Vagina (tissue), 2 donors: ENCODE results near the gene SOD3. TPM values are rescaled to one million over a fixed set of nuclear protein-coding genes. Genes with fewer than 3 reads are reported as not detected.

Experiments
- DNase-seq, 2 donors: peaks; one replicate each; pipeline ENCODE4 v3.0.0-alpha.2; 2017; ENCODE audit errors: extremely low spot score in 2 of 2
- H3K27ac ChIP-seq: fragments of 200-600 bp; sonication (generic); one replicate; pipeline ENCODE4 v1.5.1; 2019
- H3K27me3 ChIP-seq: fragments of 200-600 bp; sonication (generic); one replicate; pipeline ENCODE4 v1.5.1; 2019
- H3K36me3 ChIP-seq, 2 donors: fragments of 200-600 bp; sonication (generic); one replicate each; pipeline ENCODE4 v1.5.1; 2017 to 2019
- H3K4me1 ChIP-seq: fragments of 200-600 bp; sonication (generic); one replicate; pipeline ENCODE4 v1.5.1; 2019
- H3K4me3 ChIP-seq, 2 donors: fragments of 200-600 bp; sonication (generic); 1 replicate in 1 of 2; 2 replicates in 1 of 2; pipeline ENCODE4 v1.5.1; 2016 to 2019
- H3K9me3 ChIP-seq: fragments of 200-600 bp; sonication (generic); one replicate; pipeline ENCODE4 v1.5.1; 2019
- CTCF ChIP-seq, 3 experiments: fragments of 450-650 bp in 2 of 3; fragments of 200-600 bp in 1 of 3; sonication (generic) in 1 of 3; IDR thresholded peaks; one replicate each; pipeline ENCODE4 v1.5.1; 2017 to 2019; ENCODE audit warnings: antibody characterized with exemption in 3 of 3, mild to moderate bottlenecking in 2 of 3, moderate library complexity in 2 of 3
- POLR2A ChIP-seq, 2 donors: fragments of 450-650 bp; IDR thresholded peaks; one replicate each; pipeline ENCODE4 v1.6.1; 2017; ENCODE audit warnings: antibody characterized with exemption in 2 of 2, mild to moderate bottlenecking in 2 of 2, moderate library complexity in 2 of 2
- POLR2AphosphoS5 ChIP-seq, 2 donors: sonication (generic); formaldehyde crosslinking; IDR thresholded peaks; one replicate each; pipeline ENCODE4 v1.9.0; 2017; ENCODE audit warnings: antibody characterized with exemption in 2 of 2, mild to moderate bottlenecking in 2 of 2, low read depth in 1 of 2; ENCODE audit not compliant: insufficient read depth in 1 of 2
- intact Hi-C: fragments of 100-400 bp; cut with DNase I; formaldehyde crosslinking; loops from one replicate; pipeline ENCODE4 v1.15.1; 2023
- total RNA-seq: library from RNA; depleted of rRNA; stranded (reverse); fragments of >200 nt; gene quantifications from one replicate; pipeline ENCODE4 v1.2.3, GENCODE V29; 2016

SOD3 gene
- total RNA-seq, 1 donor from 2014 or later = 280 TPM

GRCh38 chr4:24778464-24779225 lies 16.7 kb upstream of the SOD3 start:
- Histone ChIP-seq H3K4me1 (peaks cover 44% of the 10 kb centered on the region), H3K9me3 (no peaks in the 10 kb centered on the region), H3K27me3 (no peaks in the 10 kb centered on the region), H3K27ac (peak overlapping the region; percentile 36), H3K4me3 (no peak overlapping the region), H3K36me3 (no peaks in the 10 kb centered on the region)
- DNase-seq = peak in 1 of 2 donors; percentile 94
- no peak for TF ChIP-seq POLR2A (IDR thresholded peaks at IDR 0.05)
- TF ChIP-seq POLR2AphosphoS5 (IDR thresholded peaks at IDR 0.05; ENCODE audit: insufficient read depth in 1 of 2, low read depth in 1 of 2) = peak; percentile 37 to 48
- intact Hi-C loops = no loop called here

GRCh38 chr4:24780936-24781495 lies 14.4 kb upstream of the SOD3 start:
- DNase-seq = no peak

GRCh38 chr4:24781999-24782745 lies 13.2 kb upstream of the SOD3 start:
- TF ChIP-seq CTCF (IDR thresholded peaks at IDR 0.05) (no peak), POLR2AphosphoS5 (IDR thresholded peaks at IDR 0.05; ENCODE audit: insufficient read depth in 1 of 2, low read depth in 1 of 2) (peak in 1 of 2 donors; percentile 69), POLR2A (IDR thresholded peaks at IDR 0.05) (no peak)
- peaks cover 44% of the 10 kb centered on the region for H3K4me1 ChIP-seq

More at GRCh38 chr4:24780936-24781495, 14.4 kb upstream of the SOD3 start:
- Histone ChIP-seq H3K27me3 (no peaks in the 10 kb centered on the region), H3K4me1 (peaks cover 44% of the 10 kb centered on the region), H3K9me3 (no peaks in the 10 kb centered on the region), H3K27ac (no peak overlapping the region), H3K36me3 (no peaks in the 10 kb centered on the region), H3K4me3 (no peak overlapping the region)
- no peak for TF ChIP-seq POLR2A (IDR thresholded peaks at IDR 0.05)
- TF ChIP-seq CTCF (IDR thresholded peaks at IDR 0.05) = no peak
- no peak for TF ChIP-seq POLR2AphosphoS5 (IDR thresholded peaks at IDR 0.05; ENCODE audit: insufficient read depth in 1 of 2, low read depth in 1 of 2)
- intact Hi-C loops = no loop called here

GRCh38 chr4:24783506-24783905 lies 11.9 kb upstream of the SOD3 start:
- Histone ChIP-seq H3K4me3 (no peak overlapping the region), H3K27ac (no peak overlapping the region), H3K36me3 (no peaks in the 10 kb centered on the region), H3K27me3 (no peaks in the 10 kb centered on the region), H3K9me3 (no peaks in the 10 kb centered on the region), H3K4me1 (peaks cover 32% of the 10 kb centered on the region)
- no peak for DNase-seq
- no peak for TF ChIP-seq CTCF (IDR thresholded peaks at IDR 0.05)
- TF ChIP-seq POLR2AphosphoS5 (IDR thresholded peaks at IDR 0.05; ENCODE audit: insufficient read depth in 1 of 2, low read depth in 1 of 2) = no peak
- TF ChIP-seq POLR2A (IDR thresholded peaks at IDR 0.05) = no peak
- intact Hi-C loops = no loop called here

More at GRCh38 chr4:24781999-24782745, 13.2 kb upstream of the SOD3 start:
- DNase-seq = no peak
- no peak overlapping the region for H3K27ac ChIP-seq
- H3K4me3 ChIP-seq = no peak overlapping the region
- H3K9me3 ChIP-seq = no peaks in the 10 kb centered on the region
- H3K36me3 ChIP-seq = no peaks in the 10 kb centered on the region
- intact Hi-C loops = no loop called here
- no peaks in the 10 kb centered on the region for H3K27me3 ChIP-seq

- intact Hi-C loops = loop anchor here (10.0 kb wide), 2 partner anchors 64 to 316 kb away; no protein-coding TSS in a partner anchor
- no peak for DNase-seq
- H3K36me3 ChIP-seq = no peaks in the 10 kb centered on the region
- no peak overlapping the region for H3K27ac ChIP-seq
- TF ChIP-seq CTCF (IDR thresholded peaks at IDR 0.05) = no peak
- TF ChIP-seq POLR2AphosphoS5 (IDR thresholded peaks at IDR 0.05; ENCODE audit: insufficient read depth in 1 of 2, low read depth in 1 of 2) = no peak
- TF ChIP-seq POLR2A (IDR thresholded peaks at IDR 0.05) = no peak
- peaks cover 20% of the 10 kb centered on the region for H3K4me1 ChIP-seq
- no peaks in the 10 kb centered on the region for H3K9me3 ChIP-seq
- H3K27me3 ChIP-seq = no peaks in the 10 kb centered on the region
- H3K4me3 ChIP-seq = no peak overlapping the region
Observed at GRCh38 chr4:24791043-24791442, 4.3 kb upstream of the SOD3 start.
